GM21576 (cell line): Measurements from ENCODE around the gene CELF1.

Experiments
- ATAC-seq: cut with Tn5 transposase; IDR thresholded peaks from one replicate; pipeline ENCODE4 v1.9.1; 2021; ENCODE audit warnings: mild to moderate bottlenecking, moderate library complexity; ENCODE audit not compliant: unreplicated experiment

CELF1 gene

DNA sequence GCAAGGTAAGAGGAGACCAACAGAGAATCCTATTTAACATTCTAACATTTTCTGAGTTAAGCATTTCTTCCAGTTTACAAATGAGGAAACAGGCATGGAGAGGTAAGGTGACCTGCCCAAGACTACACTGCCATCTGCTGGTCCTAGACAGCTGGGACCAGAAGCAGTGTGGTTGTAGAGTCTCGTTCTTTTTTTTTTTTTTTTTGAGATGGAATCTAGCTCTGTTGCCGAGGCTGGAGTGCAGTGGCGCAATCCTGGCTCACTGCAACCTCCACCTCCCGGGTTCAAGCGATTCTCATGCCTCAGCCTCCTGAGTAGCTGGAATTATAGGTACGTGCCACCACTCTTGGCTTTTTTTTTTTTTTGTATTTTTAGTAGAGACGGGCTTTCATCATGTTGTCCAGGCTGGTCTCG, 98.7 kb downstream of the CELF1 start:
- ATAC-seq, result peak; percentile 90

DNA sequence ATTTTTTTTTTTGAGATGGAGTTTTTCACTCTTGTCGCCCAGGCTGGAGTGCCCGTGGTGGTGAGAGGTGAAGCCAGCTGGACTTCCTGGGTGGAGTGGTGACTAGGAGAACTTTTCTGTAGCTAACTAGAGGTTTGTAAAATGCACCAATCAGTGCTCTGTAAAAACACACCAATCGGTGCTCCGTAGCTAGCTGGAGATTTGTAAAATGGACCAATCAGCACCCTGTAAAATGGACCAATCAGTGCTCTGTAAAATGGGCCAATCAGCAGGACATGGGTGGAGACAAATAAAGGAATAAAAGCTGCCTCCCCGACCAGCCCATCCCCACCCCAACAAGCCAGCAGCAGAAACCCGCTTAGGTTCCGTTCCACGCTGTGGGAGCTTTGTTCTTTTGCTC, 99.6 kb downstream of the CELF1 start:
- ATAC-seq, result no peak

DNA sequence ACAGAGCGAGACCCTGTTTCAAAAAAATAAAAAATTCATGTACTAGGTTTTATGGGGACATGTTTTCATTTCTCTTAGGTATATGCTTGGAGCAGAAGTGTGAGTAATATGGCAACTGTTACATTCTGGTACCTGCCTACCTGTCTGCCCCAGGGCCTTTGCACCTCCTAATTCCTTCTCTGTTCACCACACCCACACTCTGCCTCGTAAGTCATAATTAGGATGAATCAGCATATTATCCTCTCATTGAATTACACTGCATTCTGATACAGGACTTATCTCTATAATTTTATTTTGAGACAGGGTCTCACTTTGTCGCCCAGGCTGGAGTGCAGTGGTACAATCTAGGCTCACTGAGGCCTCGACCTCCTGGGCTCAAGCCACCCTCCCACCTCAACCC, 100.9 kb downstream of the CELF1 start:
- no peak for ATAC-seq

DNA sequence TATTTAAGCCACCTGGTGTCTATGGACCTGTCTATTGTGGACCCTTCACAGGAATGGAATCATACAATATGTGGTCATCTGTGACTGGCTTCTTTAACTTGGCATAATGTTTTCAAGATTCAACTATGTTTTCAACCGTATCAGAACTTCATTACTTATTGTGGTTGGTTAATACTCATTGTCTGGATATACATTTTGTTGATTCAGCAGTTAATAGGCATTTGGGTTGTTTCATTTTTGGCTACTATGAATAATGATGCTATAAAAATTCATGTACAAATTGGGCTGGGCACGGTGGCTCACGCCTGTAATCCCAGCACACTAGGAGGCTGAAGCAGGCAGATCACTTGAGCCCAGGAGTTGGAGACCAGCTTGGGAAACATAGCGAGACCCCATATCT, 101.5 kb downstream of the CELF1 start:
- ATAC-seq, result no peak

DNA sequence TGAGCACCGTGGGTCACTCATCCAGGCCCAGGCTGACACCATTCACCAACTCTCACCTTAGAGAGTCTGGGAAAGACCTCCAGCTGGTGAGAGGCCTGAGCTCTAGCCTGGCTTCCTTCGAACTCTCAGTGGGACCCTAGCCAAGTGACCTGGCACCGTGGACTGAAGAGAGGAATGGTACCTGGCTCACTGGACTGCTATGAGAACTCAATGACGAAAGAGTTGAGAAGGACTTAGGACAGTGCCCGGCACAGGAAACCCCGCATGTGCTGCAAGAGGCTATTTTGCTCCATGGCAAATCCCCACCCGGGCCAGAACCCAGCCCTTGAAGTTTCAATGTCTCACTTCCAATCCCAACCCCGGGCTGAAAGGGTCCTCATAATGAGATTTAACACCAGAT, 103.4 kb downstream of the CELF1 start:
- ATAC-seq, result no peak

DNA sequence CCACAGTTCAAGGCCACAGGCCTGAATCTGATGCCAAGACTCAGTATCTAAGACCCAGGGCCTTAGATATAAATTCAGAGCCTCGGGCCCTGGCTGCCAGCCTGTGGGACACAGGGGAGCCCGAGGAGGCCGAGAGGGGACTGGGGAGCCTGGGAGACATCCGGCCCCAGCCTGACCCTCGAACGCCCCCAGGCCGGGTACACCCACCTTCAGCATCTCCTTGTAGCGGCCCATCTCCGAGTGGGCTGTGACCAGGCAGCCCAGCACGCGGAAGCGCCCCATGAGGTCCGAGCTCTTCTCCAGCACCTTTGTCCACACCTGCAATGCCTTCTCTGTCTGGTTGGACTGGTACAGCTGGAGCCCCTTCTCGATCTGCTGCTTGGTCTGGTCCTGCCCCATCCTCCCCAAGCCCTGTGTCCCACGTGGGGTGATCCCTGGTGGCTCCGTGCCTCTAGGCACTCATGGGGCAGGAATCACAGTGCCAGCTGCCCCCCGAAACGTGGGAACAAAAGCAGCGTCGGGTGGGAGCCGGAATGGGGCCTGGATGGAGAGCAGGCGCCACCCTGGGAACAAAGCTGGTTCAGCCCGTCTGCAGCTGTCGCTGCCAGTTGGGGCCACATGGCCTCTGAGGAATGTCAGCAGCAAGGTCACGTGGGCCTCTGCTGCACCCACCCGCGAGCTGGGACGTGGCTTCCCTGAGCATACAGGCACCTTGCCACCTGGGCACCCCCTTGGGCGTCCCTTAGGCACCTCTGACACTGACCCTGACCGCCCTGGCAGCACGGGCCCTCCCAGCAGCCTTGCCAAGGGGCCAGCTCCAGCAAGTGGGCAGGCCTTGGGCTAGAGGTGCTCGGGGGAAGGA, 104.1 kb downstream of the CELF1 start, which contains the start of gene RAPSN:
TSS of gene RAPSN (minus strand) at position 571 of the 862 bp plus-strand sequence. CDS start at position 399, 172 bp downstream.
- ATAC-seq, result no peak

DNA sequence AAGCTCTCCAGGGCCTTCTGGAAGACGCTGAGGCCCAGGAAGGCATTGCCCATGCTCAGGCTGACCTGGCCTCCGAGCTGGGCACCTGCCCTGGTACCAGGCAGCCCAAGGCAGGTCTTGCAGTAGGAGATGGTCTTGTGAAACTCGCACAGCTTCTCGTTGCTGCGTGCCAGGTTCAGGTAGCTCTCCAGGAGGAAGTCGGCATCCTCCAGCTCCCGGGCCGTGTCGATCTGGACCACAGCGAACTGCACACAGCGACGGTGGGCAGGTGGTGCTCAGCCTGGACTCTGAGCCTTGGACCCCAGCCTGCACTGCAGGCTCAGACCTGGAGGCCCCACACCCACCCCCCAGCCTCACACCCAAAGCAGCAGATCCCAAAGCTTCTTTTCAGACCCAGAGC, 105.0 kb downstream of the CELF1 start:
- ATAC-seq, result no peak

DNA sequence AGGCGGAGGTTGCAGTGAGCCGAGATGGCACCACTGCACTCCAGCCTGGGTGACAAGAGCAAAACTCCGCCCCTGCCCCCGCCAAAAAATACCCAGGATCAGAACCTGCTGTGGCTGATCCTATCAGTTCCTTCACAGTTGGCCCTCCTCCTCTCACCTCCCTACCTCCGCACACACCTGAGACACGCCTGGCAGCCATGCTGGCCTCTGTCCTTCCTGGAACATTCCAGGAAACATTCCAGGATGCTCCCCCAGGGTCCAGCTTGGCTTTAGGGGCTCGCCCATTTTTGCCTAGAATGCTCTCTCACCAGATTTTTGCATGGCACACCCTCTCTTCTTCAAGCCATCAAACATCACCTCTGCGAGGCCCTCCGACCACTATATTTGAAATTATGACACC, 106.1 kb downstream of the CELF1 start:
- ATAC-seq, result no peak

DNA sequence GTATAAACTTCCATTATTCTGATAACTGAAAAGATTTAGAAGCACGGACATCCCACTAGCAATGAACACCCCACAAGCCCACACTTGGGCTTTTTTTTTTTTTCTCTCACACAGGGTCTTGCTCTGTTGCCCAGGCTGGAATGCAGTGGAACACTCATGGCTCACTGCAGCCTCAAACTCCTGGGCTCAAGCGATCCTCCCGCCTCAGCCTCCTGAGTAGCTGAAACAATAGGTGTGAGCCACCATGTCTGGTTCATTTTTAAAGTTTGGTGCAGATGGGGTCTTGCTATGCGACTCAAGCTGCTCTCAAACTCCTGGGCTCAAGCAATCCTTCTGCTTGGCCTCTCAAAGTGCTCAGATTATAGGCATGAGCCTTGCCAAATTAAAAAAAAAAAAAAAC, 107.1 kb downstream of the CELF1 start:
- ATAC-seq, result no peak

DNA sequence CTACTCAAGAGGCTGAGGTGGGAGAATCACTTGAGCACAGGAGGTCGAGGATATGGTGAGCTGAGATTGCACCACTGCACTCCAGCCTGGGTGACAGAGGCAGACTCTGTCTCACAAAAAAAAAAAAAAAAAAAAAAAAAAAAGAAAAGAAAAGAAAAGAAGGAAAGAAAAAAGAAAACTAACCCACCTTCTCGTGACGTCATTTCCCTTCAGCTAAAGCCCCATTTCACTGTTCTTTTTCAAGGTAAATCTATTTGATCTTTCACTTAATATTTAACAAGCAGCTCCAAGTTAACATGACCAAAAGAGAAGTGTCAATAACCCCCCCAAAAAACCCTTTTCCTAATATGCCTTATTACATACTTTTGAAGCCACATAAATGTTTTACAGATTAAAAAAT, 109.1 kb downstream of the CELF1 start:
- no peak for ATAC-seq

DNA sequence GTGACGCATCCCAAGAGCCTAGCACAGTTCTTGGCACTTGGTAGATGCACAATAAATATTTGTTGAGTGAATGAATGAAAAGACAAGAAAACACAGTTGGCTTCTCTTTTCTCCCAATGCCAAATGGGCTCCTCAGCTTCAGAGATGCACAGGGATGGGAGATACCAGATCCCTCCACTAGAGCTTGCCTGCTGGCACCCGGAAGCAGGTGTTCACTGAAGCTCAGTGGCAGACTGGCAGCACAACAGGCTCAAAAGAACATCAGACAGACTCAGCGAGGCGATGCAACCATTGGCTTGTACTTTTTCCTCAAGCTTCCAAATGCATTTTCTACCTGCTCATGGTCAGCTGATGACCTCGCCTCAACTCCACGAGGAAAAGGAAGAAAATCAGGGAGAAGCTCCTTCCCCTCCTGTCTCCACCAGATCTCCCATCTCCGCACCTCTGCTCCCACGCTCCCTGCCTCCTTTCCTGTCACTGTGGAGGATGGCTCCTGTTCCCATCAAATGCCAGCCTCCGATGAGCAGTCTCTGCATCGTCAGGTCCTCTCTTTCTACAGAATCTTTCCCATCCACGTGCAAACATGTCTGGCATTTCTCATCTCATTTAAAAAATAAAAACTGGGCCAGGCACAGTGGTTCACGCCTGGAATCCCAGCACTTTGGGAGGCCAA, 109.8 kb downstream of the CELF1 start:
- ATAC-seq, result no peak

DNA sequence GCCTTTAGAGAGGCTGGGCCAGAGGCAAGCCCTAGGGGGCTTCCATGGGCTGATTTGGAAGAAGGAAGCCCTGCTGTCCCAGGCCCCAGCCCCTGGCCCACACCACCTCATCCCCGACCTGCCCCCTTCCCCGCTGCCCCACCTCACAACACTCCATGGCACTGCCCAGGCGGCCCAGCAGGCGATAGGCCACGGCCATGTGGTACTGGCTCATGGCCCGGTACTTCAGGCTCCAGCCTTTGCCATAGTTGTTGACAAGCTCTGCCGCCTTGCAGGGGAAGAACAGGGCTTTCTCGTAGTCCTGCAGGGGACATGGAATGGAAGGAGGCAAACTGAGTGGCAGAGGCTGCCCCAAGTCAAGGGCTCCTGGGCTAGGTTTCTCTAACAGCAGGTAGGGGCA, 110.4 kb downstream of the CELF1 start:
- ATAC-seq, result no peak

DNA sequence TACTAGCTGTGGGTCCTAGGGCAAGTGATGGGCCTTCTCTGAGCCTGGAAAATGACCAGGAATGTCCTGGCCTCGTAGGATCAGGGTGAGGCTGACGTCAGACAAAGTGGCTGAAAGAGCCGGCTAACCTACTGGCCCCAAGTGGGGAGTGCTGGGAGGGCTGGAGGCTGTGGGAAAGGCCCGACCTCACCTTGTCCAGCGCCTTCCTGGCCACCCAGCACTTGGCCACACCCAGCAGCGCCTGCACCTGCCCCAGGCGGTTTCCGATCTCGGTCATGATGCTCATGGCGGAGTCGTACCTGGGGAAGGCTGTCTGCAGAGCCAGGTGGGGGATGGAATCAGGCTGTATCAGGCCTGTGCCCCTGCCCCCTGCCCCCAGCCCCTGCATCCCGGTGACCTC, 111.5 kb downstream of the CELF1 start:
- no peak for ATAC-seq

DNA sequence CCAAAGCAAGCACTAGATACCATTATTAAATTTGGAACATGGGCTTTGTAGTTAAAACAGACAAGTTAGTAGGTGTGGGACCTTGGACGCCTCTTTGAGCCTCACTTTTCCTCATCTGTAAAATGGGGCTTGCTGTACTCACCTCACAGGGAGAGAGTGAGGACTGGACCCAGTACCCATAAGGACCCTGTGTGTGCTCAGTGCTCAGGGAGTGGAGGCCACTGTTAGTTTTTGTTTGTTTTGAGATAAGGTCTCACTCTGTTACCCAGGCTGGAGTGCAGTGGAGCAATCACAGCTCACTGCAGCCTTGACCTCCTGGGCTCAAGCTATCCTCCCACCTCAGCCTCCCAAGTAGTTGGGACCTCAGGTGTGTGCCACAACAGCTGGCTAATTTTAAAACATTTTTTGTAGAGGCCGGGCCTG, 112.9 kb downstream of the CELF1 start:
- no peak for ATAC-seq

DNA sequence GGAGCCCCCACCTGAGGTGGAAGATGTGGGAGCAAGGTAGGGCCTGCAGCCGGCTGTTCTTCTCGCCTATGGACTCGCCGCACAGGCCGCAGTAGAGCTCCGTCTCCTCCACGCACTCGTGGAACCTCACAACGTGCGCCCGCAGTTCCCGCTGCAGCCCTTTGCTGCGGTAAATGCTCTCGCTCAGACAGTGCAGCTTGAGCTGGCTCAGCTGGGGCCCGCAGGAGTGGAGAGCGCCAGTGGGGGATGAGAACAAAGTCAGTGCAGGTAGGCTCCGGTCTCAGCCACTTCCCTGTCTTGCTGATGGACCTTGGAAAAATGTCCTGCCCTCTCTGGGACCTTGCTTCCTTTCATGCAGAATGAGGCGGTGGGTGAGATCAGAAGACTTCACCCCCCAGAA, 114.2 kb downstream of the CELF1 start:
- no peak for ATAC-seq

DNA sequence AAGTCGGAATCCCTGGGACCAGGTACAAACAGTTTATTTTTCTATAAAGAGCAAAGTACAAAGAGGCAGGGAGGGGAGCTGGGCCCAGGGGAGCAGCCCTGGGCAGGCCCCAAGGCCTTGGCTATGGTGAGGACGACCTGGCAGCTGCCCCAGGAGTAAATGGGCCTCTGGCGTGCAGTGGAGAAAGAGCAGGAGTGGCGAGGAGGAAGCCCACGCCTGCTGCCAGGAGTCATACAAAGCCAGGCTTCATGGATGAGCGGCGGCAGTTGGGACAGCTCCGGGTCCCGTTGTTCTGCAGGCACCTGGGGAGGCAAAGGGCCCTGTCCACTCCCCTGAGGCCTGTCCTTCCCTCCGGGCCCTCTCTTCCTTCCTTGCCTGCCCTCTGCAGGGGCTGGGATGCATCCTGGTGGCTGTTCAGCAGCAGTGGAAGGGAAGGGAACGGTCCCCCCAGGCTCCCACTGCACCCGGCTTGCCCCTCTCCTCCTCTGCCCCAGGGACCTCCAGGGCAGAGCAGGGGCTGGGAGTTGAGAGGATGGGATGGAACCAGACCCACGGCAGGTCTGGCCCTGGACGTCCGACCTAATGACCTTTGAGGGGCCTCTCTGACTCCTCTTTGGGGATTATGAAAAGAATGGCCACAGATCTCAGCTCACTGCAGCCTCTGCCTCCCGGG, 115.0 kb downstream of the CELF1 start:
- ATAC-seq, result no peak

DNA sequence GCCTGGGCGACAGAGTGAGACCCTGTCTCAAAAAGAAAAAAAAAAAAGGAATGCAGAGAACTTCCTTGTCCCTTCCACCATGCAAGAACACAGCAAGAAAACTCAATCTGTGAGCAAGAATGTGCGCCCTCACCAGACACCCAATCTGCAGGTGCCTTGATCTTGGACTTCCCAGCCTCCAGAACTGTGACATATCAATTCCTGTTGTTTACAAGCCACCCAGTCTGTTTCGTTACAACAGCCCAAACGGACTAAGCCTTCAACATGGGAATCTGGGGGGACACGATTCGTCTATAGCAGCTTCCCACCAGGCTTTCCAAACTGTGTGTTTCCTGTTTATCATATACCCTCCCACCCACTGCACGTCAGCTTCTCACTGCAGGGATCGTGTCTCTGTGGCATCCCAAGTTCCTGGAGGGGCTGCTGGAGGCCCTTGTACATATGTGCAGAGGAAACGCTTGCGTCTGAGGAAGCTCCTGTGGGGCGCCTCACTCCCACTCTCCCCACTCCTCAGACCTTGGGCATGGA, 115.7 kb downstream of the CELF1 start:
- no peak for ATAC-seq

DNA sequence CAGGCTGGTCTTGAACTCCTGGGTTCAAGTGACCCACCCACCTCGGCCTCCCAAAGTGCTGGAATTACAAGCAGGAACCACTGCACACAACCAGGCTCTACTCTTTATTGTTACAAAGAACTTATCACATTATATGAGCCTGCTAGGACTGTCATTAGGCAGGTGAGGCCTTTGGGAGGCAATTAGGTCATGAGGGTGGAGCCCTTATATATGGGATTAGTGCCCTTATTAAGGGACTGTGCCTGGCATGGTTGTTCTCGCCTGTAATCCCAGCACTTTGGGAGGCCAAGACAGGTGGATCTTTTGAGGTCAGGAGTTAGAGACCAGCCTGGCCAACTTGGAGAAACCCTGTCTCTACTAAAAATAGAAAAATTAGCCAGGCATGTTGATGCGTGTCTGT, 116.2 kb downstream of the CELF1 start:
- ATAC-seq, result no peak

DNA sequence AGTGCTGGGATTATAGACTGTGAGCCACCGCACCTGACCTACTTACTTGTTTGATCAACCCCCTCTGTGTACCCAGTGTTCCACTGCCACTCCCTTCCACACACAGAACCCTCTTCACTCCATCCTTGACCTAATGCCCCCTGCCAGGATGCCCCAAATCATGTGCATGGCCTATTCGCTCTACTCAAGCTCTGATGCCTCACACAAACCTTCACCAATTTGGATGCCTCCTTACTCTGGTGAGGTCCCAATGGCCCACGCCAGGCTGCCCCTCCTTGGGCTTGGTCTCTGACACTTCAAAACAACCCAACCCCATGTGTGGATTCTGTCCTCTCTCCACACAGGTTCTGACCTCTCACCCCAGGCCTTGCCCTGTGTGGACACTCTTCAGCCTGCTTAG, 117.2 kb downstream of the CELF1 start:
- ATAC-seq, result no peak

DNA sequence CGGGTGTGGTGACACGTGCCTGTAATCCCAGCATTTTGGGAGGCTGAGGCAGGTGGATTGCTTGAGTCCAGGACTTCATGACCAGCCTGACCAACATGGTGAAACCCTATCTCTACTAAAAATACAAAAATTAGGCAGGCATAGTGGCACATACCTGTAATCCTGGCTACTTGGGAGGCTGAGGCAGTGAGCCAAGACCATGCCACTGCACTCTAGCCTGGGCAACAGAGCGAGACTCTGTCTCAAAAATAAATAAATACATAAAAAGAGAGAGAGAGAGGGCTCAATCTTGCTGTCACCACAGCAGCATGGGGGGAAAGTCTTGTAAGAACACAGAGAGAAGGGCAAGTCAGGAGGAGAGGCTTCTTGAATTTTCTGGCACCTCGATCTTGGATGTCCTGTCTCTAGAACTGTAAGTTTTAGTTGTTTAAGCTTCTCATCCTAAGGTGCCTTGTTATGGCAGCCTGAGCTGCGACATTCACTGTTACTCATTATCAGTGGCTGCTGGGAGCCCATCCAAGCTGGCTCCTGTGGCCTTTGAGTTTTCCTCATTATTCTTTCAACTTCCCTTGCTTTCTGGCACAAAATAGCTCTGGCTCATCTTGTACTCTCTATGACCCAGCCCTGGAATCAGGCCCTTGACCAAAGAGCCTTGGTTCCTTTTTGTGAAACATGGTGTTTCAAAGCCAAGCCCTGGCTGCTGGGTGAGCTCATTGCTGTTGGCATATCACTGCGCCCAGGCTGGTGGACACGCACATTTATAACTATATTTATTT, 118.7 kb downstream of the CELF1 start:
- ATAC-seq, result no peak

DNA sequence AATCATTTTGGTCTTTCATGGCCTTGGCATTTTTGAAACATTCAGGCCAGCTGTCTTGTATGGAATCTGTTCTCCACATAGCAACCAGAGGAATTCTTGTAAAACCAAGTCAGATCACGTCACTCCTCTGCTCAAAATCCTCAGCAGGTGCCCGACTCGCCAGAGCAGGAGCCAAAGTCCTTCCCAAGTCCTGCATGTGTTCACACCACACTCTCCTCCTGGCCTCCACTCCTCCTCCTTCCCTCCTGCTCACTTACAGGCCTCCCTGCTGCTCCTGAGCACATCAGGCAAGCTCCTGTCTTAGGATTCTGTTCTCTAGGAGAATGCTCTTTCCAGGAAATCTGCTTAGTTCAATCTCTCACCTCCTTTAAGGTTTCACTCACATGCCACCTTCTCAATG, 119.8 kb downstream of the CELF1 start:
- ATAC-seq, result no peak
